ENCODE measurements around the gene CAPNS1.

CAPNS1 gene

GRCh38 chr19:36139473-36140303 is at the start of gene CAPNS1:
Gene CAPNS1 (plus strand): TSS chr19:36140066. CDS start chr19:36141012, 946 bp downstream.
- peak; percentile 89 for DNase-seq

GRCh38 chr19:36090910-36091695 is 48.8 kb upstream of the CAPNS1 start:
- DNase-seq: no peak

GRCh38 chr19:36092566-36092965 is 47.3 kb upstream of the CAPNS1 start:
- DNase-seq: no peak

GRCh38 chr19:36093146-36093662 is 46.7 kb upstream of the CAPNS1 start:
- no peak for DNase-seq

GRCh38 chr19:36093687-36094086 is 46.2 kb upstream of the CAPNS1 start:
- DNase-seq: no peak

GRCh38 chr19:36097036-36097435 is 42.8 kb upstream of the CAPNS1 start:
- DNase-seq: no peak

GRCh38 chr19:36099166-36099785 is 40.6 kb upstream of the CAPNS1 start:
- no peak for DNase-seq

- DNase-seq: no peak
Observed at GRCh38 chr19:36100476-36100875, 39.4 kb upstream of the CAPNS1 start.

- no peak for DNase-seq
Observed at GRCh38 chr19:36101550-36102327, 38.1 kb upstream of the CAPNS1 start.

GRCh38 chr19:36103040-36103626 is 36.7 kb upstream of the CAPNS1 start:
- no peak for DNase-seq

- no peak for DNase-seq
Observed at GRCh38 chr19:36103842-36104552, 35.9 kb upstream of the CAPNS1 start.

- DNase-seq: no peak
Observed at GRCh38 chr19:36106441-36106840, 33.4 kb upstream of the CAPNS1 start.

GRCh38 chr19:36106991-36107390 is 32.9 kb upstream of the CAPNS1 start:
- no peak for DNase-seq

GRCh38 chr19:36108684-36109083 is 31.2 kb upstream of the CAPNS1 start:
- no peak for DNase-seq

GRCh38 chr19:36110487-36111199 is 29.2 kb upstream of the CAPNS1 start, which contains the start of gene OVOL3:
Gene OVOL3 (plus strand): TSS chr19:36111143. CDS start chr19:36111203, 60 bp downstream.
- no peak for DNase-seq

GRCh38 chr19:36111200-36111539 is 28.7 kb upstream of the CAPNS1 start:
- DNase-seq: no peak

- no peak for DNase-seq
Observed at GRCh38 chr19:36112678-36113077, 27.2 kb upstream of the CAPNS1 start.

- no peak for DNase-seq
Observed at GRCh38 chr19:36113425-36113824, 26.4 kb upstream of the CAPNS1 start.

GRCh38 chr19:36113894-36114720 is 25.8 kb upstream of the CAPNS1 start:
- DNase-seq: no peak
